Measurements from ENCODE around the gene NT5M.

DNA sequence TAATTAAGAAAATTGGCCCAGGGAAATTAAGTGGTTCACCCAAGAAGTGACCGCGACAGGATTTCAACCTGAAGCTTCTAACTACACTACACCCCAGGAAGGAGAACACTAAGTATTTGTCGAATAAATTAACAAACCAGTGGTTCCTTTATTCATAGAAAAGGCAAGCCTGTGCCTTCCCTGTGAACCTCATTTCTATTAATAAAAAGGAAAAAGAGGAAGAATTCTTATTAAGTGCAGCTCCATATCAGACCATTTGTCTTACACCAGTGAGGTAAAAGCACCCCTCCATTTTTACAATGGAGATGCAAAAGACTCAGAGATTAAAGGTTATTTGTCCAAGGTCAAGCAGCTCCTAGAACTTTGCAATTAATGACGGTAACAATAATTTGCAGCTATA lies 23.9 kb upstream of the NT5M start:
- TF ChIP-seq, protein P1, sequence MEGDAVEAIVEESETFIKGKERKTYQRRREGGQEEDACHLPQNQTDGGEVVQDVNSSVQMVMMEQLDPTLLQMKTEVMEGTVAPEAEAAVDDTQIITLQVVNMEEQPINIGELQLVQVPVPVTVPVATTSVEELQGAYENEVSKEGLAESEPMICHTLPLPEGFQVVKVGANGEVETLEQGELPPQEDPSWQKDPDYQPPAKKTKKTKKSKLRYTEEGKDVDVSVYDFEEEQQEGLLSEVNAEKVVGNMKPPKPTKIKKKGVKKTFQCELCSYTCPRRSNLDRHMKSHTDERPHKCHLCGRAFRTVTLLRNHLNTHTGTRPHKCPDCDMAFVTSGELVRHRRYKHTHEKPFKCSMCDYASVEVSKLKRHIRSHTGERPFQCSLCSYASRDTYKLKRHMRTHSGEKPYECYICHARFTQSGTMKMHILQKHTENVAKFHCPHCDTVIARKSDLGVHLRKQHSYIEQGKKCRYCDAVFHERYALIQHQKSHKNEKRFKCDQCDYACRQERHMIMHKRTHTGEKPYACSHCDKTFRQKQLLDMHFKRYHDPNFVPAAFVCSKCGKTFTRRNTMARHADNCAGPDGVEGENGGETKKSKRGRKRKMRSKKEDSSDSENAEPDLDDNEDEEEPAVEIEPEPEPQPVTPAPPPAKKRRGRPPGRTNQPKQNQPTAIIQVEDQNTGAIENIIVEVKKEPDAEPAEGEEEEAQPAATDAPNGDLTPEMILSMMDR (IDR thresholded peaks at IDR 0.05 in 4 of 5, conservative IDR thresholded peaks at IDR 0.05 in 1 of 5): no peak
- TF ChIP-seq POLR2A (IDR thresholded peaks at IDR 0.05): no peak

Data from gastrocnemius medialis (tissue), 4 donors.